Right lobe of liver (tissue), 6 donors: ENCODE results near the gene DDX60. TPM values are rescaled to one million over a fixed set of nuclear protein-coding genes. Genes with fewer than 3 reads are reported as not detected.

Source experiments
- ATAC-seq, 4 donors: fragments of 200-7000 bp; cut with Tn5 transposase; one replicate each; pipeline ENCODE4 v1.9.1; 2020; ENCODE audit warnings: mild to moderate bottlenecking in 4 of 4, moderate library complexity in 4 of 4
- DNase-seq, 3 donors: peaks; one replicate each; pipeline ENCODE4 v3.0.0-alpha.2; 2020
- H3K27ac ChIP-seq, 3 donors: fragments of 200-600 bp; one replicate each; pipeline ENCODE4 v1.8.0; 2022
- H3K27me3 ChIP-seq, 2 donors: fragments of 200-600 bp; one replicate each; pipeline ENCODE4 v1.8.0; 2022
- H3K36me3 ChIP-seq, 4 donors: fragments of 200-600 bp; sonication (generic) in 1 of 4; one replicate each; pipeline versions ENCODE4 v1.5.1 to v1.8.0; 2017 to 2022; ENCODE audit warnings: control low read depth in 1 of 4
- H3K4me1 ChIP-seq, 4 donors: fragments of 200-600 bp; sonication (generic) in 1 of 4; one replicate each; pipeline versions ENCODE4 v1.5.1 to v1.8.0; 2017 to 2022; ENCODE audit warnings: control low read depth in 1 of 4
- H3K4me3 ChIP-seq, 3 donors: fragments of 200-600 bp; one replicate each; pipeline ENCODE4 v1.8.0; 2022
- H3K9me3 ChIP-seq, 4 donors: fragments of 200-600 bp; sonication (generic) in 1 of 4; one replicate each; pipeline versions ENCODE4 v1.5.1 to v1.8.0; 2017 to 2022; ENCODE audit warnings: control low read depth in 1 of 4
- CTCF ChIP-seq, 4 donors: fragments of 200-600 bp in 3 of 4; fragments of 450-650 bp in 1 of 4; IDR thresholded peaks; one replicate each; pipeline versions ENCODE4 v1.5.1 to v1.8.0; 2016 to 2022; ENCODE audit warnings: antibody characterized with exemption in 4 of 4, mild to moderate bottlenecking in 2 of 4
- POLR2A ChIP-seq: fragments of 450-650 bp; IDR thresholded peaks from one replicate; pipeline ENCODE4 v1.6.1; 2017; ENCODE audit warnings: antibody characterized with exemption, mild to moderate bottlenecking
- WGBS: methylation state at CpG from one replicate; pipeline ENCODE4 v1.1.6; 2018; ENCODE audit warnings: low coverage, low lambda C conversion rate; ENCODE audit not compliant: insufficient coverage; ENCODE audit errors: missing lambda C conversion rate; 5-methylcytosine and 5-hydroxymethylcytosine counted together
- intact Hi-C, 2 donors: fragments of 100-400 bp; cut with DNase I; formaldehyde crosslinking; loops; one replicate each; pipeline versions ENCODE4 v1.11.2 to v1.14.1; 2022
- total RNA-seq, 6 experiments: library from RNA; depleted of rRNA in 2 of 6; stranded (reverse); fragments of >200 nt in 2 of 6; fragmentation: NEBNext Ultra II Directional in 3 of 6; extraction: Animal tissue kit (Norgen Biotek cat#: 25700) in 3 of 6; gene quantifications; one replicate each; pipeline versions ENCODE4 v1.1.0 to v1.2.4, GENCODE V29; 2016 to 2023
- donor health status: DM: no; HTN: yes; CAD: no.
- donor health status: DM: no; HTN: no; CAD: no.
- donor health status: DM: no; HTN: no; CAD: no.
- donor health status: DM: no; HTN: yes; CAD: no.
- donor health status: DM: no; HTN: yes; CAD: no.

The DDX60 gene
- total RNA-seq, 6 experiments from 2014 or later: 5.6 to 15.8 (median 10.6) TPM

DNA sequence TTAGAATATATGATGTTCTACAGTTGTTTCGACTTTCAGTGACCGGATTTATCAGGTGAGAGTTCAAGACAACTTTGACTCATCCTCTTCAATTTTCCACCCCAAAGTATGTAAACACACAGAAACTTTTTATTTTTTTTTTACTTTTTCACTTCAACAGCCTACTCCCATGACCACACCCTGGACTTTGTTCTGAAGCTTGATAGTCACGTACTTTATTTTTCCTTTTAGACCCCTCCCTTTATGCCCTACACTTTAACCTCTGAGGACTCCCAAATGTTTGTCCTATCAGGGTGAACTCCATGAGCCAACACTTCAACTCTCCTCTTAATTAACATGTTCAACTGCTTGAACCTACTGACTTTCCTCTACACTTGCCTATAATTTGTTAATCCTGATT is 2.5 kb upstream of the DDX60 start:
- no peak for DNase-seq
- ATAC-seq: no peak
- TF ChIP-seq CTCF (IDR thresholded peaks at IDR 0.05): no peak
- no peak for TF ChIP-seq POLR2A
- Histone ChIP-seq H3K27ac (no peak overlapping the region), H3K4me1 (peaks cover 0 to 3% (median 0%) of the 10 kb centered on the region in 4 donors), H3K9me3 (no peaks in the 10 kb centered on the region), H3K36me3 (no peaks in the 10 kb centered on the region), H3K27me3 (no peaks in the 10 kb centered on the region), H3K4me3 (no peak overlapping the region)
- intact Hi-C loops: no loop called here
- WGBS: 79% methylated on average over 3 of the region's 3 CpGs

GRCh38 chr4:168319486-168320019 is 1.0 kb upstream of the DDX60 start:
- TF ChIP-seq POLR2A (no peak), CTCF (IDR thresholded peaks at IDR 0.05) (no peak)
- H3K36me3 ChIP-seq: no peaks in the 10 kb centered on the region
- peaks cover 0 to 3% (median 0%) of the 10 kb centered on the region in 4 donors for H3K4me1 ChIP-seq
- no peak overlapping the region for H3K27ac ChIP-seq
- no peaks in the 10 kb centered on the region for H3K9me3 ChIP-seq
- no peaks in the 10 kb centered on the region for H3K27me3 ChIP-seq
- no peak overlapping the region for H3K4me3 ChIP-seq
- no peak for DNase-seq
- no peak for ATAC-seq
- WGBS: 40% methylated on average over 3 of the region's 3 CpGs
- intact Hi-C loops: no loop called here

- H3K9me3 ChIP-seq: no peaks in the 10 kb centered on the region
- no peaks in the 10 kb centered on the region for H3K27me3 ChIP-seq
- H3K36me3 ChIP-seq: no peaks in the 10 kb centered on the region
- peaks cover 0 to 3% (median 0%) of the 10 kb centered on the region in 4 donors for H3K4me1 ChIP-seq
- DNase-seq: no peak
- intact Hi-C loops: no loop called here
- peak overlapping the region; percentile 75 to 85 (median 83) for H3K4me3 ChIP-seq
- peak overlapping the region in 2 of 3 donors; percentile 98 to 100 for H3K27ac ChIP-seq
- TF ChIP-seq CTCF (IDR thresholded peaks at IDR 0.05) (no peak), POLR2A (no peak)
- 48% methylated on average over 4 of the region's 4 CpGs for WGBS
- ATAC-seq: no peak
Observed at GRCh38 chr4:168317621-168318020, 931 bp downstream of the DDX60 start.

GRCh38 chr4:168309781-168310180 is 8.8 kb downstream of the DDX60 start:
- DNase-seq (no peak), ATAC-seq (peak; percentile 55 to 85 (median 72))
- Histone ChIP-seq H3K27ac (no peak overlapping the region), H3K9me3 (no peaks in the 10 kb centered on the region), H3K4me3 (no peak overlapping the region), H3K36me3 (peaks cover 0 to 5% (median 1%) of the 10 kb centered on the region in 4 donors), H3K27me3 (no peaks in the 10 kb centered on the region), H3K4me1 (no peaks in the 10 kb centered on the region)
- WGBS: 13% methylated on average over 2 of the region's 2 CpGs
- TF ChIP-seq POLR2A (no peak), CTCF (IDR thresholded peaks at IDR 0.05) (no peak)
- intact Hi-C loops: no loop called here

- WGBS: 96% methylated on average over 2 of the region's 2 CpGs
- no peaks in the 10 kb centered on the region for H3K9me3 ChIP-seq
- H3K27me3 ChIP-seq: no peaks in the 10 kb centered on the region
- no peaks in the 10 kb centered on the region for H3K4me1 ChIP-seq
- intact Hi-C loops: no loop called here
- peaks cover 0 to 11% (median 1%) of the 10 kb centered on the region in 4 donors for H3K36me3 ChIP-seq
- no peak for TF ChIP-seq CTCF (IDR thresholded peaks at IDR 0.05)
- no peak for TF ChIP-seq POLR2A
- no peak for DNase-seq
- H3K27ac ChIP-seq: no peak overlapping the region
- ATAC-seq: no peak
- H3K4me3 ChIP-seq: no peak overlapping the region
Observed at GRCh38 chr4:168308912-168309311, 9.6 kb downstream of the DDX60 start.
